CD4-positive, alpha-beta T cell treated with Interleukin-4 for 1 hour (primary cell): ENCODE data around the gene CREBBP.

Source experiments
- DNase-seq, 2 donors: peaks; one replicate each; pipeline ENCODE4 v3.0.0-alpha.2; 2020 to 2022

The CREBBP gene

DNA sequence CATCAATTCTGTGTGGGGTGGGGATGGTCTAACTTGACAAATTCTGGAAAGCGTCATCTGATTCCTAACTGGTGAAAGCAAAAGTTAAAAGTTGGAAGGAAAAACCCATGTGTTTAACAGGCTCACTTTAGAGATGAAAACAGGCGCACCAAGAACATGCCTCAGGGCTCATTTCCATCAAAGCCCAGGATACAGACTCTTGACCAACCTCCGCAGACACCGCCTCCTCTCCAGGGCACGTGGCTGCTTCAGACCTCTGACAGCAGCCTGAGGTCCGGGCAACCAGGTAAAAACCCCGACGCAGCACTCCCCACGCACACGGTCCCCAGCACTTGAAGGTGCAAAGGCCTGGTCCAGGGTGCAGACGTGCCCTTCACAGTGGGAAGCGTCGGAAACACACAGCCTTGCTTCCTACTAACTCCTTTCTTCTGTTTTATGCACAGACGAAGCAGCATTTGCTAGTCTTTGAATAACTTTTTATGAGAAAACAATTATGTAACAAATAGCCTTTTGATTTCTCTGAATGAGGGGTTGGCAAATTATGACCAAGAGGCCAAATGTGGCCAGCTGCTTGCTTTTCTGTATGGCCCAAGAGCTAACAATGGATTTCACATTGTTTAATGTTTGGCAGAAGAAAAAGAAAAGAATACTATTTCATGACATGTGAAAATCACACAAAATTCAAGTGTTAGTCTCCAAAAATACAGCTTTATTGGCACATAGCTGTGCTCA is 119.0 kb downstream of the CREBBP start:
- DNase-seq, result no peak

GRCh38 chr16:3760518-3760917 is 120.0 kb downstream of the CREBBP start:
- DNase-seq, result no peak

- no peak for DNase-seq
Measured at GRCh38 chr16:3759736-3760135, 120.8 kb downstream of the CREBBP start.

- DNase-seq, result no peak
Measured at GRCh38 chr16:3756113-3756512, 124.4 kb downstream of the CREBBP start.

DNA sequence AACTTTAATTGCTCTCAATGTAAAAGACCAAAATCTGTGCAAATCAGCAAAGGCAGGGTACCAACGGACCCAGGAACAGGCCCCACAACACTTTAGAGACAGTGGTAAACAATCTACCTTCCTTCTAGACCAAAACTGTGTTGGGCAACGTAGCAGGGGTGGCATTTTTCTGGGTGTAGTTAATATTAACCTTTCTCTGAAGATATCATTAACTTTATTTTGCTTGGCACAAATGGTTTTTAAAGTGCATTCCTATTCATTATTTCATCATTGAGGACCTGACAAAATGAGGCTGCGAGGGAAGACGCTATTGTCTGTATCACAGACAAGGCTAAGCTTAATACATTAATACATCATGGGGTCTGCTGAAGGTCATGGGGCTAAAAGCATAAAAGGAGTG is 125.3 kb downstream of the CREBBP start:
- no peak for DNase-seq

DNA sequence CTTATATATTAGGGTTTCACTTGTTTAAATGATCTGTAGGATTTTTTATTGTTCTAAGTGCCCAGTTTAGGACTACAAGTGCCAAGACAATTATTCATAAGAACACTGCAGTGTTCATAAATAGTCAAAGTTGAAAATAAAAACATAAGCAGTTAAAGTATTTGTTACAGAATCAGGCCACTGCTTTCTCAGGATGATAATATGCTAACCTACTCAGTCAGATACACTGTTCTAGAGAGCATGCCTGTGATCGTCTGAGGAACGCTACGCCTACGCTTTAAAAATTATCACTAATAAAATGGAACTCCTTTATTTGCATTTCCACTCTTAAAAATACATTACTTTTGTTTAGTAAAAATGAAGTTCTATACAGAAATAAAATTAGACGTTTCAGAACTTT is 125.7 kb downstream of the CREBBP start:
- no peak for DNase-seq

DNA sequence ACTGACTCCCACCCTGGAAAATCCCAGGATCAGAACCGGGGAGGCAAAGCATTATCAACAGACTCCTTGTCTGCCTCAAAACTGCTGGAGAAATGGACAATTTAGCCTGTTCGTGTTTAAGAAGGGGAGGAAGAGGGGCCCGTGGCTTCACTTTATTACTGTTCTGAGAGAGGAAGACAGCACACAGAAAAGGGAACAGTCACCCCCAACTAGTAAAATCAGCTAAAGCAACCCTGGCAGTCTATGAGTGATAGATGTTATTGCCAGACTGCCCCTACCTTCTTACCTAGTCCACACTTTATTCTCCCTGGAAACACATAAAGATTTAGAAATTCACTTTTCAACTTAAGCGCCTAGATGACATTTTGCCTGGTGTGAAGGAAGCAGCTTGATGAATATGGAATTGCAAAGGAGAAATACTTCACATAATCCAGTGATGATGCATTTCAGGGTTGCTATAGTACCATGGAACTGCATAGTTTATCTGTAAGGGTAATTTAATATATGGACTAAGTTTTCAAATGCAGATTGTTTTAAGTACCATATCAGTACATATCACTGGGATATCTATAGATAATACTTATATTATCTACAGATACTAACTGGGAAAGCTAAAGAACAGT is 126.3 kb downstream of the CREBBP start:
- no peak for DNase-seq

GRCh38 chr16:3752984-3753383 is 127.5 kb downstream of the CREBBP start:
- DNase-seq, result no peak

DNA sequence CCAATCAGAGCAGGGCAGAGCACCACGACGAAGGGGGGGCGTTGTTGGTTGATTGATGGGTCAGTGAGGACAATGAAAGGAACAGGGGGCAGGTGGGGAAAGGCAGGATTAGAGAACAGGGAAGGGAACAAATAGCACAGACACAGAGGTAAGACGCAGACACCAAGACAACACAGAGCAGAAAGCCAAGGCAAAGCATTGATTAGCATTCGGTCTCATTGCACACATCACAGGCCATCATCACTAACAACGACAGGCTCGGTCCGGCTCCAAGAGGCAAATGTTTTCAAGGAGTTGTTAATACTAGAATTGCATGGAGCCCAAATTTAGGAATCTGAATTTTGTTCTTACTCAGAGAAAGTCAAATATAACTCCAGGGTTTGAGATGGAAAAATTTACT is 128.6 kb downstream of the CREBBP start:
- no peak for DNase-seq

DNA sequence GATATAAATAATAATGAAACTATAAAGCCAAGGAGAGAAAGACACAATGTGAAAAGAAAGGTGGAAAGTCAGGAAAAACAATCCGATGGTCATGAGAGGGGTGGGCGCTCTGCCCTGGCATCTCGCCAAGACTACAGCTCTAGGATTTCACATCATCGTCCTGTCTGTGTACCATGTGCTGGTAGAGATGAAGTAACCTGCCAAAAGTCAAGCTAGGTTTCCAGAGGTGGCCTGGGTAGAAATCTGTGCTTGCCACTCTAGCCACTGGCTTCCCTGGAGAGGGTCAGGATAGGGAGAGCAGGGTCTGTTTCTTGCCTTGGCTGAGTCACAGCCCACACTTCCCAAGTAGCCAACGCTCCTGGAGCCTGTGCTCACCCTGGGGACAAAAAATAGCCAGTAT is 132.2 kb downstream of the CREBBP start:
- DNase-seq, result no peak

- no peak for DNase-seq
Measured at GRCh38 chr16:3745751-3746355, 134.7 kb downstream of the CREBBP start.

DNA sequence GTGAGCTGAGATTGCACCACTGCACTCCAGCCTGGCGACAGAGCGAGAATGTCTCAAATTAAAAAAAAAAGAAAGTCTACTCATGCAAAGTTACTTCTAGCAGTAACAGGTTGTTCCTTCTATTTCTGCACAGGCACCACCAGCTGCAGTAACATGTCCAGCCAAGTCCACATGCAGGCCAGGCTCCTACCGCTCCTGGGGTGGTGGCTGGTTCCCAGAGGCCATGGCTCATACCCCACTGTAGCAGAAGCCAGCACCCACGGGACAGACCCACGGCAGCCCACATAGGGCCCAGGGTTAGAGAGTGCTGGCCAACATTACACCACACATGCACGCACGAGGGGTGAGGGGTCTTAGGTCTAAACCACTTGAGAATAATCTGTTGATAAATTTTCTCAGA is 136.5 kb downstream of the CREBBP start:
- no peak for DNase-seq

DNA sequence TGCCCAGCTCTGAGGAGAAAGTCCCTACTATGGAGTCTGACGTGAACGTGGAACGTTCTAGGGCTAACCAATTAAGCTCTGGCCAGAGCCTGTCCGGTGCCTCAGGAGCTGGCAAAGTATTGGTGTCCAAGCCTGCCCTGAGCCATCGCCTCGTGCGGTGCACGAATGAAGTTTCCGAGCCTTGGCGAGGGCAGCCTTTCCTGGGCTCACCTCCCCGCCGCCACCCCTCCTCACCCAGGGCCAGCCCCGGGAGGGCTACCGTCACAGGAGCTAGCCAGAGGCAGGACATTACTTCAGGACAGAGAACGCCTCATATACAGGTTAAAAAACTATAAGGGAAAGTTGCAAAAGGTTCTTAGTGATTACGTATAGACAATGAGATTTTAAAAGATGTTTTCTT is 139.6 kb downstream of the CREBBP start:
- DNase-seq, result no peak

DNA sequence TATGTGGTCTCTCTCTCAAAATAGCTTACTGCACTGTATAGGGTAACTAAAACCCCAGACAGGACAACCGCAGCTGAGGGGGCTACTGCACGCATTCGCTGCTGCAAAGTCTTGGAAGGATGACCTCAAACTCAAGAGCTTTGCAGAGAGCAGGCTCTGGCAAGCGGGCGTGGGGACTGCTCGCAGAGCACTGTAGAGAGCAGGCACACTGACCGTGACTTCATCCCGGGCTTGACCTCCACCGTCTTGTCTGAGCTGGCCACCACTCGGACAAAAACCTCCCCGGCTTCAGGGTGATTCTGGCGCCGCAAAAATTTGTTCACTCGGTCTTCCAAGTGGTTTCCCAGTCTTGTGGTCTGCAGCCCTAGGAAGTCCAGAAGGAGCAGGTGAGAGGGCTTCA is 140.3 kb downstream of the CREBBP start:
- no peak for DNase-seq

DNA sequence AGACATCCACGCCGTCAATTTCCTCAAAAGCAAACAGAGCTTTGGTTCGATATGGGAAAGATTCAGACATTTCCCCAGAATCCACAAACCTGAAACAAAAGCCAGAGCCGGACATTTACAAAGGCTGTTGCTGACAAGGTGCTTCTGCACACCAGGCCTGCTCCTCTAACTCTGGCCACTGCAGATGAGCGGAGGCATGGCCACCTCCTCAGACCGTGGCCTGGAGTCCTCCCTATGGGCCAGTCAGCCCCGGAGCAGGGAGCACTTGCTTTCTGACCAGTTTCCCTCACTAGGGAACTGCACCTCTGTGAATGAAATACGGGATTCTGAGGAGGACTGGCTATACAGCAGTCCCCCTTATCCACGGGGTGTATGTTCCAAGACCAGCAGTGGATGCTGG is 140.9 kb downstream of the CREBBP start:
- no peak for DNase-seq

- DNase-seq, result no peak
Measured at GRCh38 chr16:3738541-3738940, 142.0 kb downstream of the CREBBP start.

GRCh38 chr16:3738128-3738527 is 142.4 kb downstream of the CREBBP start:
- DNase-seq, result no peak

- DNase-seq, result no peak
Measured at GRCh38 chr16:3737181-3737580, 143.3 kb downstream of the CREBBP start.

DNA sequence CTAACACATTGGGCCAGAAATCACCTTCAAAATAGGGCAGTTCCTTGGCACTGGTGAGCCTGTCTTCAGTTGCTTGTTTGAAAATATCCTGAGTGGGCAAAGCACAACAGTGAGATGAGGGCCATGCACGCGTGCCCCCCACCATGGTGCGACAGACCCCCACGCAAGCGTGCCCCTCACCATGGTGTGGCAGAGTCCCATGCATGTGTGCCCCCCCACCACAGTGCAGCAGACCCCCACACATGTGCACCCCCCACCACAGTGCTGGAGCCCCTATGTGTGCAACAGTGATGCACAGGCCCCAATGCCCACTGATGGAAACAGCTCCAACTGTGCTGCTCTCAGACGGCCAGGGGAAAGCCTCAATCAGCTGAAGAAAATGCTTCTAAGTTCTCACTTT is 144.4 kb downstream of the CREBBP start:
- no peak for DNase-seq

- no peak for DNase-seq
Measured at GRCh38 chr16:3735541-3735940, 145.0 kb downstream of the CREBBP start.

DNA sequence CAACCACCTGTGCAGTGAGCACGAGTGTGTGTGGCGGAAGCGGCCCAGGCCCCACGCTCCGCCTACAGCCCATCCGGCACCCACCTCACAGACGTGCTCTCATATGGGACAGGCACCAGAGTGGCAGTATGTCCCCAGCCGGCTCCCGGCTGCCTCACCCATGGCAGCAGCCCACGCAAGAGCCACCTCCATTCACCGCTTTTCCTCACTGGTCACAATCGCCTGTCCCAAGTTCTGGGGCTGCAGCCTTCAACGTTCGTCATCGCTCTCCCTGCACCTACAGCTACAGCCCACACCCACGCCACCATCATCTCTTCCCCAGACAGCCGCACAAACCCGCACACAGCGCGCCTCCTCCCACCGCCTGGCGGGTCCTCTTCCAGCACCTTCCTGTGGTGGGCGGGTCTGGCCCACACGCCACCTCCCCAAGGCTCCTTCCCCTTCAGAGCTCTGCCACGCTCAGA is 145.7 kb downstream of the CREBBP start:
- DNase-seq, result no peak

- no peak for DNase-seq
Measured at GRCh38 chr16:3734084-3734757, 146.3 kb downstream of the CREBBP start.

GRCh38 chr16:3732171-3732570 is 148.3 kb downstream of the CREBBP start:
- no peak for DNase-seq
